Body of pancreas (tissue), 4 donors: ENCODE results near the gene ZNF473.
"Not testable (repeated sequence)": the region's sequence is repeated elsewhere in the genome, so short reads cannot be mapped to it uniquely, and the experiment has no call there.

Experiments used
- CTCF ChIP-seq, 7 experiments: fragments of 450-650 bp in 4 of 7; fragments of 200-600 bp in 3 of 7; sonication (generic) in 3 of 7; IDR thresholded peaks; one replicate each; pipeline ENCODE4 v1.5.1; 2016 to 2019; ENCODE audit warnings: antibody characterized with exemption in 7 of 7
- POLR2A ChIP-seq, 3 donors: fragments of 450-650 bp; IDR thresholded peaks; one replicate each; pipeline ENCODE4 v1.6.1; 2016; ENCODE audit warnings: antibody characterized with exemption in 3 of 3, mild to moderate bottlenecking in 2 of 3

DNA sequence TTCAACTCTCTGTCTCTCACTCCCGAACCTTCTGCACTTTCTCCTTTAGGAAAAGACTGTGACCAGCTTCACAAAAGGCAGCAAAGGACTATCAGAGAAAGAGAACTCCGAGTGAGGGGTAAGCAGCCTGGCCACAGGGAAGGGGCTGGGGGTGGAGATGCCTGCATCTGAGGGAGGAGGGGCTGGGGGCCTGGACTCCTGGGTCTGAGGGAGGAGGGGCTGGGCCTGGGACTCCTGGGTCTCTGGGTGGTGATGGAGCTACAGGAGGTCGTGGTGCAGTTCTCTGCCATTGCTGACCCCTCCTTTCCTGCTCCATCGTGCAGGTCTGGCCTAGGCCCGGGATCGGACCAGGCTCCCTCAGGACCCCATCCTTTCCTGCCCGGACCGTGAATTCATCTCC lies 49.3 kb downstream of the ZNF473 start:
- not testable (repeated sequence) for TF ChIP-seq POLR2A, CTCF (IDR thresholded peaks at IDR 0.05)
